ENCODE measurements around the gene PLXNB2.

Gene PLXNB2

DNA sequence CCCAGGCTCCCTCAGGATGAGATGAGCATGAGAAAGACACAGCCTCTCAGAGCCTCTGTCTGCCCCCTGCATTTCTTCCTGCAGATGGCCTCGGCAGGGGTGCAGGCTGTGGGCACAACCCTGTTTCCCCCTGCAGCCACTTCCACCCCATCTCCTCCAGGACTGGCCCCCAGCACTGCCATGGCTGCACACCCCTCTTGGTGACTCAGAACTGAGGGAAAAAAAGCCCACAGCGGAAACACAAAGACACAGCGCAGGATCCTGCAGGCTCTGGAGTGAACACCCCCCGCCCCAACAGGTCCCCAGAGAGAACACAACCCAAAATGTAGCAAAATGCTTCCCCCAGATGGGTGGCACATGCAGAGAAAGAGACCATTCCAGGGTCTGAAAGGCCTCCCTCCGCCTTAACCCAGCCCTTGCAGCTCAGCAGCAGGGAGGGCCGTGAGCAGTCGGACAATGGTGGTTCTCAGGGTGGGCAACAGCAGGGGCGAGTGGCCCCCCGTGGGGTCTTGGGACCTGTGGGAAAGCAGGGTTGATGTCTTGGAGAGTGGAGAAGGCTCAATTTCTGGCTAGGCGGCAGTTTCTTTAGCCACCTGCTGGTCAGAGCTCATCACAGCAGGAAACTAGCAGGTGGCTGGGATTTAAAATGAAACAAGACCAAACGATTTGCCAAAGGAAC, 70.6 kb downstream of the PLXNB2 start:
- no peak for FAIRE-seq

DNA sequence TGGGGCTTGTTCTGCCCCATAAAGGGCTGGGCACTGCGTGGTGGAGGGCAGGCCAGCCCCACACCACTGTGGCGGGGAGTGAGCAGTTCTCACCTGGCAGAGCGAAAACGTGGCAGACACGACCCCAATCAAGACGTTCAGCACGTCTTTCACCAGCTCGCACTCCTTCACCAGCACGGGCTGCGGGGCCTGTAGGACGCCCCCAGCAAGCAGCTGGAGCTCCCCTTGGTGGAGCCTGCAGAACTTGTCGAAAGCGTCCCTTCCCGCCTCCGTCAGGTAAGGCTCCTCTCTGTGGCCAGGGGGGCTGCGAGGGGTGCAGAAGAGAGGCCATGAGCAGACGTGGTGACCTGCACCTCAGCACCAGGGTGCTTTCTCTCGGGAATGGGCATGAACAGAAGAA, 74.2 kb downstream of the PLXNB2 start:
- no peak for FAIRE-seq

More for the DNA sequence above, 70.6 kb downstream of the PLXNB2 start:
- no peak for DNase-seq (ENCODE audit: insufficient read length, low spot score)

DNA sequence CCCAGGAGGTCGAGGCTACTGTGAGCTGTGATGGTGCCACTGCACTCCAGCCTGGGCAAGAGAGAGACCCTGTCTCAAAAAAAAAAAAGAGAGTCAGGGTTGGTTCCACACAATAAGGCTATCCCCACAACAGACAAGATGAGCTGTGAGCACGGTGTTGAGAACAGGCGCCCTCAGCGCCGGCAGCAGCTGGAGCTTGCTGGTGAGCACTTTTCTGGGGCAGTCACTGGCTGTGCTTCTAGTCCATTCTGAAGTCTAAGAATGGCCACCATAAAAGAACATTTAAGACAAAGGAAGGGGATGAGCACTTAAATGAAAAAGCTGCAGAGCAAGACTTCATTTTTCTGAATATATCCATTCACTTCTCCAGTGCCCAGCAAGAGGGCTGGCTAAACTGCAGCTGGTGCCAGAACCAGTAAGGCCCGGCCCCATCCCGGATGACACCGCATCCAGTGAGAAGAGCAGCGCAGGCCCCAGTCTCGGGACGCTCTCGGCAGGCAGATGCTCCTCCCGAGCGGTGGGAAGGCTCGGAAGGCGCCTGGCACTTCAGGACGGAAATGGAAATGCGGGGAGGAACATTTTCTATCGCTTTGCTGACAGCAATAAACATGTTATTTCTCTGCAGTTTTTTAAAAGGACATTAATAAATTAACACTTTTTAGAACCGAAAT, 74.8 kb downstream of the PLXNB2 start:
- FAIRE-seq, result no peak
- DNase-seq (ENCODE audit: insufficient read length, low spot score), result no peak

More for the DNA sequence above, 74.2 kb downstream of the PLXNB2 start:
- DNase-seq (ENCODE audit: insufficient read length, low spot score), result no peak

GRCh38 chr22:50229370-50229769, 78.1 kb downstream of the PLXNB2 start:
- no peak for DNase-seq (ENCODE audit: insufficient read length, low spot score)
- no peak for FAIRE-seq

DNA sequence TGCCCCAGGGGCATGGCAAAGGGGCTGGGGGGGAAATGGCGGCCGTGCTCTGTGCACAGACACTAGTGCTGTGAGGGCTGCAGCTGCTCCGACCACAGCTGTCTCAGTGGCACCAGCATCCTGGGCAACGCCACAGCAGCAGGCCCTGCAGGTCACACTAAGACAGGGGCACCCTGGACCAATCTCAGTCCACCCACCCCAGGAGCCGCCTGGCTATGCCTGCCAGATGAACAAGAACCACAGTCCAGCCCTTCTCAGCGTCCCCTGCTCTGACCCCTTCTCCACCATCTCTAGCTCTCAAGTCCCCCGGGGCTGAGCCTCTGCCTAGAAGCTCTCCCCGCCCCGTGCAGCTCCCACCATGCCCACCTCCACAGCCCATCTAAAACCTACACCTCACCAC, 79.1 kb downstream of the PLXNB2 start:
- no peak for FAIRE-seq
- no peak for DNase-seq (ENCODE audit: insufficient read length, low spot score)

DNA sequence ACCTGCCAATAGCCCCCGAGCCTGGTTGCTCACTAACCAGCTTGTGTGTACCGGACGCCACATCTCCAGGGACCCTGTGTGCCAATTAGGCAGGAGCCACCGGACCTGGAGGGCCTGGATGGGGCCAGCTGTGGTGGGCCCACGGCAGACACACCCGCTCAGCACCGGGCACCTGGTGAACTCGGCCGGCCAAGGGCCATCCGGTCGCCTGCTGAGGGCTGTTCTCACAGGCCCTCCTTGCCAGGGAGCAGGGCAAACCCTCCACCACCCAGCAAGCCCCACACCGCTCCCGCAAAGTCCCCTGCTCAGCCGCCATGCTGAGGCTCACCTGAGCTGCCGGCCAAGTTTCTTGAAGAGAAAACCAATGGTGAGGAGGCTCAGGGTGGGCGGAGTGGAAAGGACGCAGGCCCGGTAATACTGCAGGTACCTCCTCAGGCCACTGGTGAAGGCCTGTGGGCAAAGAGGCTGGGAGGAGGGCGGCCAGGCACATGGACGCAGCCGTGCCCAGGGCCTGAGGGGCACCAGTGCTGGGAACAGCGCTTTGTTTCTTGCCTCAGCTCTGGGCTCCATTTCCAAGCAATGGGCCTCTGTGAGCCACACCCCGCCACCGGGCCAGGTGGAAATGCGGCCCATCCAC, 79.7 kb downstream of the PLXNB2 start:
- no peak for FAIRE-seq
- no peak for DNase-seq (ENCODE audit: insufficient read length, low spot score)

DNA sequence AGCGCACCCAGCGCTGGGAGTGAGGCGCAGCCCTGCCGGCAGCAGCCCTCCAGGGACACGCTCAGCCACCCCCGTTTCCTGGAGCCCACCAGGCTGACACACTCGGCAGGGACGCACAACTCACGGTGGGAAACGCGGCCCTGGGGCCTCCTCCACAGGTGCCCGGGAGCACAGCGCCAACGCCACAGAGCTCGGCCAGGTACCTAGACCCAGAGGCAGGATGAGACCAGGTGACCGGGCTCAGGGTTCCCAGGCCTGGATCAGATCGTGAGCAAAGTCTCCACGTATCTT, 80.6 kb downstream of the PLXNB2 start:
- no peak for FAIRE-seq

GRCh38 chr22:50226063-50226874, 81.2 kb downstream of the PLXNB2 start:
- FAIRE-seq (no peak), DNase-seq (ENCODE audit: insufficient read length, low spot score) (no peak)

More for the DNA sequence above, 80.6 kb downstream of the PLXNB2 start:
- no peak for DNase-seq (ENCODE audit: insufficient read length, low spot score)

DNA sequence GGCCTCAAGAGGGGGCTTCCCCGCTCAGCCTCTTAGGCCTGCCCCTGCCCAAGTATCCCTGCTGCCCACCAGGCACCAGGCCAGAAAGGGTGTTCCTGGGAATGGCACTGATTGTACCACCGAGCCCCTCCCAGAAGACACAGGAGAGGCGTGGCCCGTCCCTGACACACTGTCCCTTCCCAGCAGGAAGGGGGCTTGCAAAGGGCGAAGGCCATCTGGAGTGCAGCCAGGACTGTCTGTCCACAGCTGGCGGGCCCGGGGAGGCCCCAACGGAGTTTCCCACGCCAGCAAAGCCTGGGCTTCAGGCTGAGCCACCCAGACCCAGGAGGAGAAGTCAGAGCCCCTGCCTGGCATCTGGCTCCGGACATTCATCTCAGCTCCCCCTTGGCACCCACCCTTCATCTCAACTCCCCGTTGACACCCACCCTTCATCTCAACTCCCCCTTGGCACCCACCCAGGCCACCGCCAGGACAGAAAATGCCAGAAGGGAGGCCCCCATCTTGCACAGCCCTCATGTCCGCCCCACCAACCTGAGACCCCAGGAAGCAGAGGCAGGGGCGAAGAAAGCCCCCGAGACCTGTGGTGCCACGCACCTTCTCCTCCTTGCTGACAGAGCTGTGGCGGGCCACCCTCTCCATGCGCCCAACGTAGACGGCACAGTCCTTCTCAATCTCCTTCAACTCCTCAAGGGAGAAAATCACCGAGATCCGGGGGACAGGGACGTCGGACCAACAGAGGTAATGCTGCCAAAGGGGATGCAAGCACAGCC, 82.1 kb downstream of the PLXNB2 start:
- DNase-seq (ENCODE audit: insufficient read length, low spot score) (no peak), FAIRE-seq (no peak)
